Ramos (cell line): ENCODE results near the gene CGB1.
"Not testable (repeated sequence)": the region's sequence is repeated elsewhere in the genome, so short reads cannot be mapped to it uniquely, and the experiment has no call there.

Experiments
- in situ Hi-C: fragments of 300-500 bp; cut with MboI; formaldehyde crosslinking; loops from one replicate; pipeline ENCODE4 v1.14.3; 2022; ENCODE audit warnings: low sequenced_read_pairs; ENCODE audit not compliant: unreplicated experiment

Gene CGB1

GRCh38 chr19:49025088-49025487 is 11.6 kb downstream of the CGB1 start:
- in situ Hi-C loops: not testable (repeated sequence)

- in situ Hi-C loops: not testable (repeated sequence)
Measured at GRCh38 chr19:49024233-49024632, 12.5 kb downstream of the CGB1 start, which contains the start of gene CGB3. Gene CGB3, minus strand, starts transcription at chr19:49024333. Its CDS starts 362 bp downstream, at chr19:49023971.

GRCh38 chr19:49022116-49022515 is 14.6 kb downstream of the CGB1 start:
- in situ Hi-C loops: no loop called here

- in situ Hi-C loops: no loop called here
Measured at GRCh38 chr19:49020931-49021895, 15.5 kb downstream of the CGB1 start.

GRCh38 chr19:49020342-49020741 is 16.4 kb downstream of the CGB1 start:
- in situ Hi-C loops: no loop called here

GRCh38 chr19:49019242-49019932 is 17.3 kb downstream of the CGB1 start:
- in situ Hi-C loops: no loop called here

GRCh38 chr19:49018388-49019241 is 18.1 kb downstream of the CGB1 start:
- in situ Hi-C loops: not testable (repeated sequence)

- in situ Hi-C loops: no loop called here
Measured at GRCh38 chr19:49017666-49018351, 18.9 kb downstream of the CGB1 start.

GRCh38 chr19:49017041-49017665 is 19.5 kb downstream of the CGB1 start, which contains the start of gene LHB:
Gene LHB, minus strand, starts transcription at chr19:49017091. Its CDS starts 10 bp downstream, at chr19:49017081.
- in situ Hi-C loops: no loop called here

- in situ Hi-C loops: no loop called here
Measured at GRCh38 chr19:49016067-49016839, 20.4 kb downstream of the CGB1 start.

- in situ Hi-C loops: no loop called here
Measured at GRCh38 chr19:49014870-49015255, 21.8 kb downstream of the CGB1 start.

GRCh38 chr19:49014123-49014869 is 22.4 kb downstream of the CGB1 start:
- in situ Hi-C loops: no loop called here

- in situ Hi-C loops: no loop called here
Measured at GRCh38 chr19:49011194-49011593, 25.5 kb downstream of the CGB1 start.

GRCh38 chr19:49010453-49010852 is 26.2 kb downstream of the CGB1 start:
- in situ Hi-C loops: no loop called here

- in situ Hi-C loops: no loop called here
Measured at GRCh38 chr19:49009828-49010227, 26.9 kb downstream of the CGB1 start.

GRCh38 chr19:49006905-49007304 is 29.8 kb downstream of the CGB1 start:
- in situ Hi-C loops: no loop called here

GRCh38 chr19:49004964-49005614 is 31.6 kb downstream of the CGB1 start:
- in situ Hi-C loops: no loop called here
